ACHN (cell line): ENCODE results near the gene YAP1.

ENCODE experiments used
- DNase-seq: peaks from one replicate; pipeline ENCODE4 v3.0.0-alpha.2; 2015
- in situ Hi-C: cut with HindIII; loops from 2 replicates; pipeline ENCODE4 v1.10.0; 2017; ENCODE audit warnings: low sequenced_read_pairs, low pct_ligation_motif_present, low pct_unique_long_range_greater_than_20kb

Gene YAP1

DNA sequence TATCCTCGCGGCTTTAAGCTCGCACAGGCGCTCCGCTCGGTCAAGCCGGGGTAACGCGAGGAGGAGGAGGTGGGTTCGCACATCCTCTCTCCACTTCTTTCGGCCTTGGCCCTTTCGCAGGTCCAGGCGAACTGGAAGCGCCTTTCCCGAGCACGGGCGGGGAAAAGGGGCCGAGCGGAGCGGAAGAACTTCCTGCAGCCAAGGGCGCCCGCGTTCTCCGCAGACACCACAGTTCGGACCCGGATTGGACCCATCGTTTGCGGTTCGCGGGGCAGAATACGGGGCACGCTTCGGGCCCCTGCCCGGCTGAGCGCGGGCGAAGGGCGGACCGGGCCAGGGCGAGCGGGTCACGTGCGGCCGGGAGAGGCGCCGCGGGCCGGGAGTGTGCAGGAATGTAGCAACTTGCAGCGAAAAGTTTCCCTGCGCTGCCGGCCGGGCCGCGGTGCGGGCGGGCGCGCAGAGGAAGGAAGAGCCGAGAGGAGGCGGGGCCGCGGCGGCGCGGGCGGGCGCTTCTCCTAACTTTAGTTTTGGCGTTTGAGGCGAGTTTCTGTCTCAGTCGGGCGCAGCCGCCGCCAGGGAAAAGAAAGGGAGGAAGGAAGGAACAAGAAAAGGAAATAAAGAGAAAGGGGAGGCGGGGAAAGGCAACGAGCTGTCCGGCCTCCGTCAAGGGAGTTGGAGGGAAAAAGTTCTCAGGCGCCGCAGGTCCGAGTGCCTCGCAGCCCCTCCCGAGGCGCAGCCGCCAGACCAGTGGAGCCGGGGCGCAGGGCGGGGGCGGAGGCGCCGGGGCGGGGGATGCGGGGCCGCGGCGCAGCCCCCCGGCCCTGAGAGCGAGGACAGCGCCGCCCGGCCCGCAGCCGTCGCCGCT, at the start of gene YAP1:
Gene YAP1 (plus strand): TSS at position 552 of the 865 bp plus-strand sequence. CDS start 402 bp downstream, outside the sequence.
- peak; percentile 89 for DNase-seq
- in situ Hi-C loops: no loop called here

DNA sequence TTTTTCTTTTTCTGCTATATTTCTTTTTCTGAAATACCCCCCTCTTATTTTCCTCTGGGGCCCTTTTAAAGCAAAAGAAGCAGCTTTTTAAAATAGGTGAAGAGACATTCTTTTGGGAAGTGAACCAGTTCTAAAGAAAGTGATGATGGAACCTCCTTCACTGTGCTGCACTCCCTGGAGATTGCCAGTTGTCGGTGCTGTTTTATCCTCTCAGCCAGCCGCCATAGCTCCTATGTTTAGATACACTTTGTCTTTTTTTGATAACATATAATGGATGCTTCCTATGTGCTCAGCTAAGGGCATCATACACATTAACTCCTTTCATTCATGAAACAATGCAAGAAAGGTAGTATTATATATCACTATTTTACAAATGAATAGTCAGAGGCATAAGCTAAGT, 49.0 kb upstream of the YAP1 start:
- no peak for DNase-seq
- in situ Hi-C loops: no loop called here

DNA sequence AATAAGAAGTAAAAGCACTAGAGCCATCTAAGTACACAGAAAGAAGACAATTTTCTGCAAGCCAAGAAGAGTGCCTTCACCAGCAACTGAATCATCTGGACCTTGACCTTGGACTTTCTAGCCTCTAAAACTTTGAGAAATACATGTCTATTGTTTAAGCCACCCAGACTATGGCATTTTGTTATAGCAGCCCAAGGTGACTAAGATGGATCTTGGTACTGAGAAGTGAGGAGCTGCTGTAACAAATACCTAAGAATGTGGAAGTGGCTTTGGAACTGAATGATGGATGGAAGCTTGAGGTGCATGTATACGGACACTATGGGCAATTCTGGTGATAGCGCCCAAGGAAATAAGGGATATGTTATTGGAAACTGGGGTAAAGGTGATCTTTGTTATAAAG, 48.1 kb upstream of the YAP1 start:
- no peak for DNase-seq
- in situ Hi-C loops: no loop called here

DNA sequence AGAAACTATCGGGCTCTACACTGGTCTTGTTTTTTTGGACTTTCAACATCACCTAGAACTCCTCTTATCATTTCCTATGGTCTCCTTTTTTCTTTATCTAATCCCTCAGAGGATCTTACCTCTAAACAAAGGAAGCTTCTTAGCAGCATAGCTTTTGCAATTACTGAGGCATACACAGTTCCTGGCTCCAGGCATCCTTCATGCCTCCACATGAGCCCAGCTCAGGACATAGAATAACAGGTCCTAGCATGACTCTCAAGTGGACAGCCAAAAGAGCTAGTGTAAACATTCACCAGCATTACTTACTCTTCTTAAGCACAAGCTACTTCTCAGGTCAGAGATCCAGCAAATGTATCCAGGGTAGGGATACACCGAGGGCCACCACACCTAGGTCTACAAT, 45.9 kb upstream of the YAP1 start:
- no peak for DNase-seq
- in situ Hi-C loops: no loop called here

DNA sequence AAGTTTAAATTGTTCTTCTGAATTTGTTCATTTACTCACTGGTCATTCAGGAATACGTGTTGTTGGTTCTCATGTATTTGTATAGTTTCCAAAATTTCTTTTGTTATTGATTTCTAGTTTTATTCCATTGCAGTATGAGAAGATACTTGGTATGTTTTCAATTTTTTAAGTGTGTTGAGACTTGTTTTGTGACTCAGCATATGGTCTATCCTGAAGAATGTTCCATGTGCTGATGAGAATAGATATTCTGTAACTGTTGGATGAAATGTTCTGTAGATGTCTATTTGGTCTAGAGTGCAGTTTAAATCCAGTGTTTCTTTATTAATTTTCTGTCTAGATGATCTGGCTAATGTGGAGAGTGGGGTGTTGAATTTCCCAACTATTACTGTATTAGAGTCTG, 39.5 kb upstream of the YAP1 start:
- DNase-seq: no peak
- in situ Hi-C loops: no loop called here

DNA sequence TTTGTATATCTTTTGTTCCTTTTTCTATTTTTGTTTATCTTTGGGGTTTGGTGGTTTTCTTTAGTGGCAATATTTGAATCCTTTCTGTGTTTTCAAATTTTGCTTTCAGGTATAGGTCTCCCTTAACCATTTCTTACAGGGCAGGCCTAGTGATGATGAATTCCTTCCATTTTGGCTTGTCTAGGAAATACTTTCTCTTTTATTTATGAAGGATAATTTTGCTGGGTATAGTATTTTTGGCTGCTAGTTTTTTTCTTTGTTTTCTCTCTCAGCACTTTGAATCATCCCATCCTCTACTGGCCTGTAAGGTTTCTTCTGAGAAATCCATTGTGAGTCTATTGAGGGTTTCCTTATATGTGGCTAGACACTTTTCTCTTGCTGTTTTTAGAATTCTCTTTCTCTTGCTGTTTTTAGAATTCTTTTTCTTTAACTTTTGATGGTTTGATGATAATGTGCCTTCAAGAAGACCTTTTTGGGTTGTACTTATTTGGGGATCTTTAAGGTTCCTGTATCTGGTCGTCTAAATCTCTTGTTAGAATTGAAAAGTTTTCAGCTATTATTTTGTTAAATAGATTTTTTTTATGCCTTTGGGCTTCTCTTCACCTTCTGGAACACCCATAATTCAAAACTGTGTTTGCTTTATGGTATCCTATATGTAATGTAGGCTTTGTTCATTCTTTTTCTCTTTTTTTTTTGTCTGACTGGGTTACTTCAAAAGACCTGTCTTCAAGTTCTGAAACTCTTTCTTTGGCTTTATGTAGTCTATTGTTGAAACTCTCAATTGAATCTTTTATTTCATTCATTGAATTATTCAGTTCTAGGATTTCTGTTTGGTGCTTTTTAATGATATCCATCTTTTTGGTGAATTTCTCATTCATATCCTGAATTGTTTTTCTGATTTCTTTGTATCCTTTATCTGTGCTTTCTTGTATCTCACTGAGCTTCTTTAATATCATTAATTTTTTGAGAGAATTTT, 38.5 kb upstream of the YAP1 start:
- DNase-seq: no peak
- in situ Hi-C loops: no loop called here

DNA sequence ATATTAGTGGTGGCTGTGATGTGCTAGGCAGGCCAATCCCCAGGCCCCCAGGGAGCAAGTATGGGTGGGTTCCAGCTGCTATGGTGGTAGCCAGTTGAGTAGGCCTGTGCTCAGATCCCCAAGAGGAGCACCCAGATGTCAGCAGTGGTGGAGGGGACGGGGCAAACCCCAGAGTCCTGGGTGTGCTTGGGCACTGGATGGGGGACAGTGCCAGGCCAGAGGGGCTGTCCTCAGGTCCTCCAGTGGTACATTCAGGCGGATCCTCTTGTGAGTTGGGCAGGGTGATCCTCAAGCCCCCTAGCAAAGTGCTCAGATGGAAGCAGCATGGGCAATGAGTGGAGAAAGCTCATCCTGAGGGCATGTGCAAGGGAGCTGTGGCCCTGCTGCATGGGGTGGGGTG, 37.0 kb upstream of the YAP1 start:
- no peak for DNase-seq
- in situ Hi-C loops: no loop called here

DNA sequence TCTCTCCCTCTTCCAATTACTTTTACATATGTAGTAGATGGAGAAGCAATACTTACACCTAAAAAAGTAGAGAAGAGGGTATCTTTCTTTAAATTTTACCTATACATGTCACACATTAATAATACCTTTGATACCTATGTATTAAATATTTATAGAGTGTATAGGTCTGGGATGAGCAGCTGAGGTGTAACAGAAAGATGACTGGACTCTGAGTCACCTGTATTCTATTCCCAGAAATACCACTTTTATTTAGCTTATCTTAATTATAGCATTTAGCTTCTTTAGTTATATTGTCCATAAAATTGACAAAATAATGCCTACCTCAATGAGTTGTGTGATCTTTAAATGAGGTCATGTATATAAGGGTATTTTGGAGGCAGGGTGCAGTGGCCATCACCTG, 30.6 kb upstream of the YAP1 start:
- no peak for DNase-seq
- in situ Hi-C loops: no loop called here

DNA sequence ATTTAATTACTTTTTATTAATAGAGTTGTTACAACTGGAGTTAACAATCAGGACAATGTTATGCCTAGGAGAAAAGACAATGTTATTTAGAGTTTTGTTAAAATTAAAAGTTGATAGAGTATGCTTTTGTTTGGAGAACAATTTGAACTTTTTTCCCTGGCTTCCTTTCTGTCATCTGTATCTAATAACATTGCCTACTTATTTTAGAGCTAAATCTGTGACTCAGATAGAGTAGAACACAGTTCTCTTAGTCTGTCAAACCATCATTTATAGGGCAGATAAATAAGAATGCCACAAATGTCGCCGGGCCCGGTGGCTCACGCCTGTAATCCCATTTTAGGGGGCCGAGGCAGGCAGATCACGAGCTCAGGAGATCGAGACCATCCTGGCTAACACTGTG, 28.9 kb upstream of the YAP1 start:
- in situ Hi-C loops: no loop called here
- no peak for DNase-seq

DNA sequence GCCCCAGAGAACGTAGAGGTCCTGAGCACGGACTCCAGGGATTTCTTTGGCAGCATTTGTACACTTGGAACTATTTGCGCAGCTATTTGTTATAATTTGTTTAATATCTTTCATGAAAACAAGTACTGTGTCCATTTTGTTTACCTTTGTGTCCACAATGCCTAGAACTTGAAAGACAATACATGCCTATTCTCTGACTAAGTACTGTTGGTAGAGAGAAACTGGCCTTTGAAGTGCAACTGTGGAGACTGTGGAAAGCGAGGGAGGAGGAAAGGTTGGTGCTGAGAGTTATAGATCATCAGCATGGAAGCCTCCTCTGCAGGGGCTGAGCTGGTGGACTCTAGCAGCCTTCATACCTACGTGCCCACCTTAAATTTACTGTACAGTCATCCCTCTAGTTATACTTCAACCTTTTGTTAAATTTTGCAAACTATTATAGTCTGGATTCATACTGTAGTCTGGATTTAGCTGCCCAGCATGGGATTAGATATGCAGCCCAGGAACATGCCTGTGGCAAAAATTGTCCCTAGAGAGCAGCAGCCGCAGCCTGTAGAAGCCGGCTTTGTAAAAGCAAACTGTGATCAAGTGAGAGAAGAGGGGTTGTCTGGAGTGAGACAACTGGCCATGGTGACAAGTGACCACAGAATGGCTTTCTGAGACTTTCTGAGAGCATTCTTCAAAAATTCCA, 24.2 kb upstream of the YAP1 start:
- in situ Hi-C loops: no loop called here
- no peak for DNase-seq

DNA sequence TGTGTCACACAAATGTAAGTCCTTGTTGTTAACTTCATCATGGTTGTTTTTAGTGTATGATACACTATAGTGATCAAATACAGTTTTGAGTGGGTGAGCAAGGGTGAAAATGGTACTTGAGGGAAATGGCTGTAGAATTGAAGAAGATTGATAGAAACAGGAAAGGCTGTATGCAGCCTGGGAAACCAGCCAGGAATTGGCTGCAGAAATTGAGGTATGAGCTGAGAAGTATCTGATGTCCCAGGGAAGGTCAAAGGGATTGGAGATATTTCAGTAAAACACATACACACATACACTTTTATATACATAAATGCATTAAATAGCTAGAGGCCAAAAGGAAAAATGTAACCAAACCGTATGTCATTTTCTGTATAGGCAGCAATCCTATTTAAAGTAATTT, 13.1 kb upstream of the YAP1 start:
- DNase-seq: no peak
- in situ Hi-C loops: no loop called here

DNA sequence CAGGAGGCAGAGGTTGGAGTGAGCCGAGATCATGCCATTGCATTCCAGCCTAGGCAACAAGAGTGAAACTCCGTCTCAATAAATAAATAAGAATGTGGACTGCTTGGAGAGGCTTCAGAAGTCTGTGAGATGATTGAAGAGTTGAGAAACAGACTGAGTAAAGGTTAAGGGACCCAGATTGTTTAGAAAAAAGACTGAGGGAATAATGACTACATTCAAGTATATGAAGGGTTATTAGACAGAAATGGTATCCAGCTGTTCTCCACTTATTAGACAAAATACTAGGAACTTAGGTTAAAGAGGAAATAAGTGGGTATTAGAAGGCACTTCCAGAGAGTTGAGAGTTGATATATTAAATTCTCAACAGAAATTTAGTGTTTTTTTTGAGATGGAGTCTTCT, 10.5 kb upstream of the YAP1 start:
- DNase-seq: no peak
- in situ Hi-C loops: no loop called here

DNA sequence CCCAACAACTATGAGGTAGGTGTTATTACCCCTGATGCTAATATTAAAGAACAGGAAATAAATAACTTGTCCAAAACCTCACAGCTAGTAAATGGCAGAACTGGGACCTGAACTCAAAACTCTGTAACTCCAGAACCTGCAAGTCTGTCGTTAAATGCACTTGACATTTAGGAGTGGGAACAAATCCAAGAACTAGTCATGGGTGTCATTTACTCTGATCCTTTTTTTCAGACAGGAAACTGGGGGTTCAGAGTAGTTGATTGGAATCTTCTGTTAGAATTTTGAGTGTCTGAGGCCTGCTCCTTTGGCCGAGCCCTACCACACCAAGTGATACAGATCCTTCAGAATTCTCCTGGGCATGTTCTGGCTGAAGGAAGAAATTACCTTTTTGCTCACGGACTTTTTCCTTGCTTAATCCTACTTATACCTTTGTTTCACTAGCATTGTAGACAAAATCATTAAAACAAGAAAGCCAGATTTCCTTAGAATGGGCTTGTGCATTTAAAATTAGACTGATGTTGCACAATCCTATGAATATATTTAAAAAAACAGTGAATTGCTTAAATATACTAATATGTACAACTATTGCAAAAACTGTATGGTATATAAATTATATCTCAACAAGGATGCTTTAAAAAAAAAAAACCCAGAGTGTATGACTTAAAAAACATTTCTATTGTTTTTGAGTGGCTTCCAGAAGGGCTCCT, 1.4 kb upstream of the YAP1 start:
- DNase-seq: no peak
- in situ Hi-C loops: no loop called here

DNA sequence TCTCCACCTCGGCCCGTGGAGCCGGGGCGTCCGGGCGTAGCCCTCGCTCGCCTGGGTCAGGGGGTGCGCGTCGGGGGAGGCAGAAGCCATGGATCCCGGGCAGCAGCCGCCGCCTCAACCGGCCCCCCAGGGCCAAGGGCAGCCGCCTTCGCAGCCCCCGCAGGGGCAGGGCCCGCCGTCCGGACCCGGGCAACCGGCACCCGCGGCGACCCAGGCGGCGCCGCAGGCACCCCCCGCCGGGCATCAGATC, 439 bp downstream of the YAP1 start:
- no peak for DNase-seq
- in situ Hi-C loops: no loop called here

DNA sequence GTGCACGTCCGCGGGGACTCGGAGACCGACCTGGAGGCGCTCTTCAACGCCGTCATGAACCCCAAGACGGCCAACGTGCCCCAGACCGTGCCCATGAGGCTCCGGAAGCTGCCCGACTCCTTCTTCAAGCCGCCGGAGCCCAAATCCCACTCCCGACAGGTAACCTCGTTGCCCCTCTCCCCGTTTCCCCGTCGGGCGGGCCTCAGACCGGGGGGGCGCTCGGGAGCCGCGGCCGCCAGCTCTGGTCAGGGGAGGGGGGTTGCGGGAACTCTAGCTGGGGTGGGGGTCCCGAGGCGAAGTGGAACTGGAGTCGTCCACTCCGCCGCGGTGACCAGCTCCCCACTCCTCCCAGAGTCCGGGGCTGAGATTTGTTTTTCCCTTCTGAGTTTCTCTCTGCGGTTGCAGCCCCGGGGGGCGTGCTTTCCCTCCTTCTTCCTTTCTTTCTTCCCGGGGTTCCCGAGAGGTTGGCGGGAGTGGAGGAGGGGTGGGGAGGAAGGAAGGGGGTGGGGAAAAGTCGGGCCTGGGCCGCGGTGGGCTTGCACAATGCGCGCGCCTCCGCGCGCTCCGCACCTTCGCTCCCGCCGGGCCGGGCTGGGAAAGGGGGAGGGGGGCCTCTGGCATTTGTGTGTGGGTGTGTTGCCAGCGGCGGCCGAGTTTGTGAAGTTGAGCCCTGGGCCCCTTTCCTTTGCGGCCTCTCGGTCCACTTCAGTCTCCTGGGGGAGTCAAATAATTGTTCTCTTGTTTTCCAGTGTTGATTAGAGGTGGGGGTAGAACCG, 952 bp downstream of the YAP1 start:
- in situ Hi-C loops: no loop called here
- peak; percentile 75 for DNase-seq

DNA sequence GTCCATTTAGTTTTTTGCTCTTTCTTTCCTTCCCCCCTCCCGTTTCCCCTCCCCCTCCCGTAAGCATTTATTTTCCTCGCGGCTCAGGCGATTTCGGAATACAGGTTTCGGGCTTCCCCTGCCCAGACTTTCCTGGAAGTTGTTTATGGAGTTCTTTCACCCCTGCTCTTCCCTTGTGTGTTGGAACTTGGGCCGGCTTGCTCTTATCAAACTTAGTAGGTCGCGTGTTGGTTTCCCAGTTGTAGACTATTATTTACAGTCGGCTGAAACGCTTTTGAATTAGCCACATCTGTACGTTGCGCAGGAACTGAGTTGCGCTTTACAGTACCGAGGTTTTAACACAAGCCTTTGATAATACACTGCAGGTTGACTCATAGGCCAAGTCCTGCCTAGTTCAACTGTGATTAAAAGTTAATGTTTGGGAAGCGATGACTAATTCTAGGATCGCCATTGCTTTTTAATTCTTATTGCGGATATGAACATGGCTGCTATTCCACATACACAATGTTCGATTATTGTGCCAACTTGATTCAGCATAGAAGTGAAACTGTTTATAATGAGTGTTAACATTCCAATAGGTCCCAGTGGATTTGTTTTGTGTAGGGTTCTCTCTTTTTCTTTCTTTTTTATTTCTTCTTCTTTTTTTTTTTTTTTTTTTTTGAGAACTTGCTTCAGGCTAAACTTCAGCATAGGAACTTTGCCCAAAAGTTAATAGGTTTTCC, 1.7 kb downstream of the YAP1 start:
- DNase-seq: peak; percentile 90
- in situ Hi-C loops: no loop called here

DNA sequence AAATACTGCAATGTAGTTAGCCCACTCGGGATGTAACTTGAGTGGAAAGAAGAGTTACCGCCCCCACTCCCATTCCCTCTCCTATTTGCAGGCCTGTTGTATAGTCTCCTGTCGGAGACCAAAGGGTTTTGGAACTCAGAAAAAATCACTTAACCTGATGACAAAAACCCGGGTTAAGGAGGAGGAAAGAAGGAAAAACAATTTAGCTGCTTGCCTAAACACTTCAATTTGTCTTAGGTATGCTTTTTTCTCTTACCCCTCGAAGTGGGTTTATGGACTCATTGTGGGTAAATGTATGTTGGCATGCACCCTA, 2.2 kb downstream of the YAP1 start:
- DNase-seq: no peak
- in situ Hi-C loops: no loop called here

DNA sequence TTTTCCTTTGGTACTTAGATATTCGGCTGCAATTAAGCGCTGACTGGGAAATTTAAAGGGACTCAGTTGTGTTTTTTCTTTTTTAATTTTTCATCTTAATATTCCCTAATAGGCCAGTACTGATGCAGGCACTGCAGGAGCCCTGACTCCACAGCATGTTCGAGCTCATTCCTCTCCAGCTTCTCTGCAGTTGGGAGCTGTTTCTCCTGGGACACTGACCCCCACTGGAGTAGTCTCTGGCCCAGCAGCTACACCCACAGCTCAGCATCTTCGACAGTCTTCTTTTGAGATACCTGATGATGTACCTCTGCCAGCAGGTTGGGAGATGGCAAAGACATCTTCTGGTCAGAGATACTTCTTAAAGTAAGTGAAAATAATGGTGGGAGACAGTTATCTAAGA, 3.8 kb downstream of the YAP1 start:
- in situ Hi-C loops: no loop called here
- peak; percentile 22 for DNase-seq
